ENCODE results near the gene MAP3K3. TPM values are rescaled to one million over a fixed set of nuclear protein-coding genes. Genes with fewer than 3 reads are reported as not detected.

Gene MAP3K3
- total and polyA plus RNA-seq, 2 experiments from 2014 or later = 8.6 to 36.7 TPM

- peaks cover 6% of the 10 kb centered on the region for H3K4me1 ChIP-seq (ENCODE audit: insufficient read depth)
- no peaks in the 10 kb centered on the region for H4K20me1 ChIP-seq (ENCODE audit: insufficient read depth)
- no peak for DNase-seq
- in situ Hi-C loops (cut with MboI) = no loop called here
- peaks cover 11% of the 10 kb centered on the region; the same call in 1 of the 2 replicates for H3F3A ChIP-seq (ENCODE audit: insufficient read depth)
- no peak overlapping the region for H2AFZ ChIP-seq
- no peaks in the 10 kb centered on the region for H3K9me3 ChIP-seq (ENCODE audit: low read depth)
- H3K79me2 ChIP-seq (ENCODE audit: insufficient read depth) = peaks cover 3% of the 10 kb centered on the region; the same call in 1 of the 2 replicates
- H3K36me3 ChIP-seq (ENCODE audit: low read depth) = peaks cover under 1% of the 10 kb centered on the region; the same call in 1 of the 2 replicates
- H3K27me3 ChIP-seq (replicated peaks; ENCODE audit: insufficient read depth) = no peaks in the 10 kb centered on the region
- H3K4me2 ChIP-seq (ENCODE audit: unreplicated experiment) = no peak overlapping the region
- H3K27ac ChIP-seq = no peak overlapping the region
- TF ChIP-seq EZH2phosphoT487 (IDR thresholded peaks at IDR 0.05; ENCODE audit: insufficient read depth, low read depth) = no peak
- no peak for TF ChIP-seq EZH2 (IDR thresholded peaks at IDR 0.05; ENCODE audit: insufficient read depth, poor library complexity, severe bottlenecking)
- H3K9me2 ChIP-seq (ENCODE audit: insufficient read depth) = no peaks in the 10 kb centered on the region
- H3K9ac ChIP-seq = no peak overlapping the region
- no peak overlapping the region for H3K4me3 ChIP-seq
Measured at GRCh38 chr17:63647936-63648335, 25.7 kb downstream of the MAP3K3 start.

DNA sequence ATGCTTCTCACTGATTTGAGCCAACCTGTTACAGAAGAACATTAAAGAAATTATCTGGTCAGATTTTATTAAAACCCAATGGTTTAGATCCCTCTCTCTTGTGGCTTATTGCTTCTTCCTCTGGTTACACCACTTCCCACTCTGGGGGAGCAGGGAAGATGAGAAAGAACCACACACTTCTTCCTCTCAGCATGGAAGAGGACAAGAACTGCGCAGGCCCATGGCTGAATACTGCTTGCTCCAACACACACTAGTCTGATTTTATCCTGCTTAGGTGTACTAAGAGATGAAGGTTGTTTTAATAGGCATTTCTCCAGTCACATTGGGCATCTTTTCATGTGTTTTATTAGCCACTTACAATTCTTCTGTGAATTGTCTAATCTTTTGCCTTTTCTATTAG, 27.6 kb downstream of the MAP3K3 start:
- H3K9me3 ChIP-seq (ENCODE audit: low read depth) = no peaks in the 10 kb centered on the region
- H3K27ac ChIP-seq = no peak overlapping the region
- no peak for DNase-seq
- H2AFZ ChIP-seq = no peak overlapping the region
- no peak overlapping the region for H3K4me3 ChIP-seq
- H3K4me2 ChIP-seq (ENCODE audit: unreplicated experiment) = no peak overlapping the region
- H3K9me2 ChIP-seq (ENCODE audit: insufficient read depth) = no peaks in the 10 kb centered on the region
- peaks cover 3% of the 10 kb centered on the region; the same call in 1 of the 2 replicates for H3K79me2 ChIP-seq (ENCODE audit: insufficient read depth)
- in situ Hi-C loops (cut with MboI) = no loop called here
- peaks cover 6% of the 10 kb centered on the region for H3K4me1 ChIP-seq (ENCODE audit: insufficient read depth)
- WGBS, 2 experiments (ENCODE audit: low coverage in 1 of 2, low lambda C conversion rate in 2 of 2, missing lambda C conversion rate in 2 of 2) = 92 to 100% methylated on average over 1 of the region's 1 CpG
- no peaks in the 10 kb centered on the region for H4K20me1 ChIP-seq (ENCODE audit: insufficient read depth)
- no peaks in the 10 kb centered on the region for H3K27me3 ChIP-seq (replicated peaks; ENCODE audit: insufficient read depth)
- H3K36me3 ChIP-seq (ENCODE audit: low read depth) = peaks cover 16% of the 10 kb centered on the region
- no peak overlapping the region for H3K9ac ChIP-seq
- peaks cover 11% of the 10 kb centered on the region; the same call in 1 of the 2 replicates for H3F3A ChIP-seq (ENCODE audit: insufficient read depth)
- TF ChIP-seq EZH2phosphoT487 (IDR thresholded peaks at IDR 0.05; ENCODE audit: insufficient read depth, low read depth) (no peak), EZH2 (IDR thresholded peaks at IDR 0.05; ENCODE audit: insufficient read depth, poor library complexity, severe bottlenecking) (no peak)

GRCh38 chr17:63652106-63652505, 29.9 kb downstream of the MAP3K3 start:
- peaks cover 3% of the 10 kb centered on the region; the same call in 1 of the 2 replicates for H3F3A ChIP-seq (ENCODE audit: insufficient read depth)
- H3K4me2 ChIP-seq (ENCODE audit: unreplicated experiment) = no peak overlapping the region
- no peak overlapping the region for H2AFZ ChIP-seq
- no peak overlapping the region for H3K9ac ChIP-seq
- no peaks in the 10 kb centered on the region for H4K20me1 ChIP-seq (ENCODE audit: insufficient read depth)
- peaks cover 4% of the 10 kb centered on the region for H3K4me1 ChIP-seq (ENCODE audit: insufficient read depth)
- WGBS, 2 experiments (ENCODE audit: low coverage in 1 of 2, low lambda C conversion rate in 2 of 2, missing lambda C conversion rate in 2 of 2) = 74 to 80% methylated on average over 3 of the region's 3 CpGs
- DNase-seq = no peak
- in situ Hi-C loops (cut with MboI) = no loop called here
- H3K9me2 ChIP-seq (ENCODE audit: insufficient read depth) = no peaks in the 10 kb centered on the region
- H3K9me3 ChIP-seq (ENCODE audit: low read depth) = no peaks in the 10 kb centered on the region
- no peak overlapping the region for H3K4me3 ChIP-seq
- no peak for TF ChIP-seq EZH2 (IDR thresholded peaks at IDR 0.05; ENCODE audit: insufficient read depth, poor library complexity, severe bottlenecking)
- no peak for TF ChIP-seq EZH2phosphoT487 (IDR thresholded peaks at IDR 0.05; ENCODE audit: insufficient read depth, low read depth)
- H3K27ac ChIP-seq = no peak overlapping the region
- H3K27me3 ChIP-seq (replicated peaks; ENCODE audit: insufficient read depth) = no peaks in the 10 kb centered on the region
- peaks cover 3% of the 10 kb centered on the region; the same call in 1 of the 2 replicates for H3K79me2 ChIP-seq (ENCODE audit: insufficient read depth)
- peaks cover 16% of the 10 kb centered on the region; the same call in 1 of the 2 replicates for H3K36me3 ChIP-seq (ENCODE audit: low read depth)

- H3K9me3 ChIP-seq (ENCODE audit: low read depth) = no peaks in the 10 kb centered on the region
- no peak overlapping the region for H2AFZ ChIP-seq
- H3K4me1 ChIP-seq (ENCODE audit: insufficient read depth) = no peaks in the 10 kb centered on the region
- no peak overlapping the region for H3K4me3 ChIP-seq
- H3K9me2 ChIP-seq (ENCODE audit: insufficient read depth) = no peaks in the 10 kb centered on the region
- TF ChIP-seq EZH2 (IDR thresholded peaks at IDR 0.05; ENCODE audit: insufficient read depth, poor library complexity, severe bottlenecking) = no peak
- no peak for TF ChIP-seq EZH2phosphoT487 (IDR thresholded peaks at IDR 0.05; ENCODE audit: insufficient read depth, low read depth)
- no peak overlapping the region for H3K9ac ChIP-seq
- no peaks in the 10 kb centered on the region for H3K27me3 ChIP-seq (replicated peaks; ENCODE audit: insufficient read depth)
- H3K4me2 ChIP-seq (ENCODE audit: unreplicated experiment) = no peak overlapping the region
- no peaks in the 10 kb centered on the region for H4K20me1 ChIP-seq (ENCODE audit: insufficient read depth)
- in situ Hi-C loops (cut with MboI) = no loop called here
- peaks cover 3% of the 10 kb centered on the region; the same call in 1 of the 2 replicates for H3K79me2 ChIP-seq (ENCODE audit: insufficient read depth)
- 48 to 60% methylated on average over 2 of the region's 2 CpGs for WGBS, 2 experiments (ENCODE audit: low coverage in 1 of 2, low lambda C conversion rate in 2 of 2, missing lambda C conversion rate in 2 of 2)
- H3F3A ChIP-seq (ENCODE audit: insufficient read depth) = peaks cover 3% of the 10 kb centered on the region; the same call in 1 of the 2 replicates
- no peak for DNase-seq
- peaks cover 20% of the 10 kb centered on the region; the same call in 1 of the 2 replicates for H3K36me3 ChIP-seq (ENCODE audit: low read depth)
- H3K27ac ChIP-seq = no peak overlapping the region
Measured at GRCh38 chr17:63653050-63653449, 30.8 kb downstream of the MAP3K3 start.
